Hepatocyte (in vitro differentiated cells): ENCODE measurements around the gene TTLL10. TPM values are rescaled to one million over a fixed set of nuclear protein-coding genes. Genes with fewer than 3 reads are reported as not detected.

Source experiments
- DNase-seq: peaks from one replicate; pipeline ENCODE4 v3.0.0-alpha.2; 2016; ENCODE audit warnings: low spot score
- H2AFZ ChIP-seq: fragments of 200-600 bp; sonication (generic); 2 replicates; pipeline ENCODE4 v1.6.0; 2016; ENCODE audit warnings: antibody characterized with exemption, mild to moderate bottlenecking
- H3K27ac ChIP-seq: fragments of 200-600 bp; sonication (generic); 2 replicates; pipeline ENCODE4 v1.5.1; 2016; ENCODE audit warnings: mild to moderate bottlenecking
- H3K27me3 ChIP-seq: fragments of 200-600 bp; sonication (generic); 2 replicates; pipeline ENCODE4 v1.6.1; 2016
- H3K36me3 ChIP-seq: fragments of 200-600 bp; sonication (generic); replicated peaks from 2 replicates; pipeline ENCODE4 v1.5.1; 2016; ENCODE audit warnings: low read depth; ENCODE audit not compliant: insufficient read depth
- H3K4me1 ChIP-seq: fragments of 200-600 bp; sonication (generic); 2 replicates; pipeline ENCODE4 v1.5.1; 2016; ENCODE audit warnings: mild to moderate bottlenecking, moderate library complexity; ENCODE audit not compliant: insufficient read depth
- H3K4me2 ChIP-seq: fragments of 200-600 bp; sonication (generic); 2 replicates; pipeline ENCODE4 v1.6.0; 2016
- H3K4me3 ChIP-seq: fragments of 200-600 bp; sonication (generic); 2 replicates; pipeline ENCODE4 v1.5.1; 2016; ENCODE audit warnings: mild to moderate bottlenecking
- H3K79me2 ChIP-seq: fragments of 200-600 bp; sonication (generic); 2 replicates; pipeline ENCODE4 v1.6.0; 2017; ENCODE audit warnings: mild to moderate bottlenecking
- H3K9me2 ChIP-seq: fragments of 200-600 bp; sonication (generic); replicated peaks from 2 replicates; pipeline ENCODE4 v1.6.0; 2017; ENCODE audit warnings: mild to moderate bottlenecking; ENCODE audit not compliant: insufficient read depth
- H3K9me3 ChIP-seq: fragments of 200-600 bp; sonication (generic); 2 replicates; pipeline ENCODE4 v1.5.1; 2016; ENCODE audit warnings: low read depth, mild to moderate bottlenecking
- H4K20me1 ChIP-seq: fragments of 200-600 bp; sonication (generic); 2 replicates; pipeline ENCODE4 v1.6.0; 2016; ENCODE audit warnings: mild to moderate bottlenecking; ENCODE audit not compliant: insufficient read depth, poor library complexity, severe bottlenecking
- CTCF ChIP-seq: fragments of 200-600 bp; sonication (generic); IDR thresholded peaks from 2 replicates; pipeline ENCODE4 v1.5.1; 2016; ENCODE audit warnings: antibody characterized with exemption, mild to moderate bottlenecking; ENCODE audit not compliant: poor library complexity
- EZH2 ChIP-seq: fragments of 200-600 bp; sonication (generic); IDR thresholded peaks from 2 replicates; pipeline ENCODE4 v1.6.1; 2016; ENCODE audit warnings: antibody characterized with exemption, mild to moderate bottlenecking, borderline replicate concordance
- EZH2phosphoT487 ChIP-seq: fragments of 200-600 bp; sonication (generic); IDR thresholded peaks from one replicate; pipeline ENCODE4 v1.6.1; 2018; ENCODE audit warnings: antibody characterized with exemption, mild to moderate bottlenecking, low read depth, moderate library complexity; ENCODE audit not compliant: unreplicated experiment, severe bottlenecking
- WGBS: methylation state at CpG from one replicate; pipeline ENCODE4 v1.1.6; 2016; ENCODE audit warnings: low lambda C conversion rate; ENCODE audit errors: missing lambda C conversion rate; 5-methylcytosine and 5-hydroxymethylcytosine counted together
- polyA plus RNA-seq: library from polyadenylated mRNA; unstranded; fragments of >200 nt; fragmentation: Nextera tagmentation; extraction: Ambion mirVana; gene quantifications from 2 replicates; pipeline ENCODE4 v1.2.1, GENCODE V29; 2016
- total RNA-seq: library from RNA; depleted of rRNA; stranded (reverse); fragments of >200 nt; gene quantifications from 2 replicates; pipeline ENCODE4 v1.2.3, GENCODE V29; 2014

Gene TTLL10
- total and polyA plus RNA-seq, 2 experiments from 2014 or later: 0.69 TPM; not detected in 1

- no peak overlapping the region for H3K4me3 ChIP-seq
- H3K79me2 ChIP-seq: peaks cover 36% of the 10 kb centered on the region
- no peaks in the 10 kb centered on the region for H3K9me3 ChIP-seq
- WGBS: 89% methylated on average over 10 of the region's 17 CpGs
- no peaks in the 10 kb centered on the region for H3K36me3 ChIP-seq
- TF ChIP-seq CTCF (no peak), EZH2 (no peak), EZH2phosphoT487 (no peak)
- peak overlapping the region; percentile 87 for H3K4me2 ChIP-seq
- peaks cover 17% of the 10 kb centered on the region for H4K20me1 ChIP-seq
- H2AFZ ChIP-seq: no peak overlapping the region
- peaks cover 17% of the 10 kb centered on the region for H3K4me1 ChIP-seq
- DNase-seq: no peak
- H3K9me2 ChIP-seq: no peaks in the 10 kb centered on the region
- H3K27ac ChIP-seq: peak overlapping the region; percentile 79
- H3K27me3 ChIP-seq: no peaks in the 10 kb centered on the region
These were observed 12.0 kb upstream of the TTLL10 start for GRCh38 chr1:1161683-1162079.

- no peaks in the 10 kb centered on the region for H3K9me3 ChIP-seq
- TF ChIP-seq EZH2phosphoT487 (no peak), EZH2 (no peak), CTCF (no peak)
- peak overlapping the region; percentile 87 for H3K4me2 ChIP-seq
- no peaks in the 10 kb centered on the region for H3K36me3 ChIP-seq
- DNase-seq: peak; percentile 93
- peaks cover 29% of the 10 kb centered on the region for H4K20me1 ChIP-seq
- no peaks in the 10 kb centered on the region for H3K27me3 ChIP-seq
- peak overlapping the region; percentile 98 for H3K27ac ChIP-seq
- peaks cover 13% of the 10 kb centered on the region for H3K4me1 ChIP-seq
- H3K4me3 ChIP-seq: peak overlapping the region; percentile 52
- H3K9me2 ChIP-seq: no peaks in the 10 kb centered on the region
- 55% methylated on average over 33 of the region's 73 CpGs for WGBS
- H2AFZ ChIP-seq: no peak overlapping the region
- H3K79me2 ChIP-seq: peaks cover 46% of the 10 kb centered on the region
These were observed 10.8 kb upstream of the TTLL10 start for GRCh38 chr1:1162597-1163537.

GRCh38 chr1:1163538-1164070 lies 10.1 kb upstream of the TTLL10 start:
- 72% methylated on average over 33 of the region's 33 CpGs for WGBS
- H3K4me1 ChIP-seq: peaks cover 12% of the 10 kb centered on the region
- H3K27ac ChIP-seq: peak overlapping the region; percentile 98
- H3K27me3 ChIP-seq: no peaks in the 10 kb centered on the region
- no peaks in the 10 kb centered on the region for H3K9me3 ChIP-seq
- H3K36me3 ChIP-seq: no peaks in the 10 kb centered on the region
- no peak for TF ChIP-seq EZH2phosphoT487
- no peak for TF ChIP-seq CTCF
- no peak for TF ChIP-seq EZH2
- H2AFZ ChIP-seq: no peak overlapping the region
- no peaks in the 10 kb centered on the region for H3K9me2 ChIP-seq
- H4K20me1 ChIP-seq: peaks cover 35% of the 10 kb centered on the region
- no peak for DNase-seq
- H3K79me2 ChIP-seq: peaks cover 53% of the 10 kb centered on the region
- H3K4me2 ChIP-seq: peak overlapping the region; percentile 87
- H3K4me3 ChIP-seq: peak overlapping the region; percentile 52
